SH-SY5Y (cell line): ENCODE results near the gene RAN.

ENCODE experiments used
- GATA2 ChIP-seq: IDR thresholded peaks from 2 replicates; pipeline ENCODE4 v1.6.1; 2011; ENCODE audit warnings: mild to moderate bottlenecking, low read depth, low read length
- GATA3 ChIP-seq: IDR thresholded peaks from 2 replicates; pipeline ENCODE4 v1.6.1; 2011; ENCODE audit warnings: low read depth, mild to moderate bottlenecking, low read length, moderate library complexity

The RAN gene

DNA sequence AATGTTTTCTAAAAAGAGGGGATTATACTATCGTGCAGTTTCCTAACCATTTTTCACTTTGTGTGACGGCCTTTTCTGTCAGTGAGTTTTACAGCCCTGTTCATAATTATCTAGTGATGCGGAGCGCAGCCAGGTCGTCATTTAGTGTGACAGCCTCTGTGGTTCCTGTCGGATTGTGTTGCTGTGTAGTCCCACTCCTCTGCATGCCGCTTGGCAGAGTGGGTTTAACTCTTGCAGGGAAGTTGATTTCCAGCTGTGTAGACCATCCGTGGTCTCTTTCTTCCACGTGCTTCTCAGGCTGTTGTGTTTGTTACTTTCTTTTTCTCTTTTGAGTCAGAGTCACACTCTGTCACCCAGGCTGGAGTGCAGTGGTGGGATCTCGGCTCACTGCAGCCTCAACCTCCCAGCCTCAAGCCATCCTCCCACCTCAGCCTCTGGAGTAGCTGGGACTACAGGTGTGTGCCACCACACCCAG, 8.6 kb downstream of the RAN start:
- TF ChIP-seq GATA2 (no peak), GATA3 (no peak)

DNA sequence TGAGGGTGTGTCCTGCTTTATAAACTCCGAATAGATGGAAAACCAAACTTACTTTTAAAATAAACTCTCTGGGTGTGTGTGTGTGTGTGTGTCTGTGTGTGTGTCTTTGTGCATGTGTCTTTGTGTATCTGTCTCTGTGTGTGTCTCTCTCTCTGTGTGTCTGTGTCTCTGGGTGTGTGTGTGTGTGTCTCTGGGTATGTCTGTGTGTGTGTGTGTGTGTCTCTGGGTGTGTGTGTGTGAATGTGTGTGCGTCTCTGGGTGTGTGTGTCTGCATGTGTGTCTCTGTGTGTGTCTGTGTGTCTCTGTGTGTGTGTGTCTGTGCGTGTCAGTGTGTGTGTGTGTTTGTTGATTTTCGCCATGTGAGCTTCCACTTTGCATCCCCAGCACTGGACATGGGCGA, 9.2 kb downstream of the RAN start:
- TF ChIP-seq GATA2 (no peak), GATA3 (no peak)

DNA sequence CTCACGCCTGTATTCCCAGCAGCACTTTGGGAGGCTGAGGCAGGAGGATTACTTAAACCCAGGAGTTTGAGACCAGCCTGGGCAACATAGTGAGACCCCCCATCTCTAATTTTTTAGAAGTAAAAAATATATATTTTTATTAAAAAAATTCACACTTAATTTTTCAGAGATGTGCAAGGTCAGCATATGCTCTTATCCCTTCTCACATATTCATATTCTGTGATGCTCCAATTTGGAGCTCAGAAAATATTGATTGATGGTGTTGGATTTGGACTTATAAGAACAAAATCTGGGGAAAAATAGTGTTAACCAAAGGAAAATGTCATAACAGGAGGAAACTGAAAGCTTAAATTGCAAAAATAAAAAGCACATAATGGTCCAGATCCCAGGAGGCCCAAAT, 9.7 kb downstream of the RAN start:
- no peak for TF ChIP-seq GATA3
- no peak for TF ChIP-seq GATA2

DNA sequence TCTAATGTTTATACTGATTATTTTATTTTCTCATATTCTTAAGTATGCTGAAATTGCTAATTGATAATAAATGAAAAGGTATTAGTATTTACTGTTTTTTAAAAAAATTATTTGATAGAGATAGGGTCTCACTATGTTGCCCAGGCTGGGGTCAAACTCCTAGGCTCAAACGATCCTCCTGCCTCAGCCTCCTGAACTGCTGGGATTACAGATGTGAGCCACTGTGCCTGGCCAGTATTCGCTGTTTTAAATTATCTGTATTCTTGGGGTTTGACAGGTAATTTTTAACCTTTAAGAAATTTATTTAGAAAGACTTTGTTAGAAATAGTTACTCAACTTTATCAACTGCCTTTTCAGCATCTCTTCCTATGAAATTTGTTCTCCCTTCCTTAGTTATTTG, 32.2 kb downstream of the RAN start:
- no peak for TF ChIP-seq GATA2
- no peak for TF ChIP-seq GATA3

DNA sequence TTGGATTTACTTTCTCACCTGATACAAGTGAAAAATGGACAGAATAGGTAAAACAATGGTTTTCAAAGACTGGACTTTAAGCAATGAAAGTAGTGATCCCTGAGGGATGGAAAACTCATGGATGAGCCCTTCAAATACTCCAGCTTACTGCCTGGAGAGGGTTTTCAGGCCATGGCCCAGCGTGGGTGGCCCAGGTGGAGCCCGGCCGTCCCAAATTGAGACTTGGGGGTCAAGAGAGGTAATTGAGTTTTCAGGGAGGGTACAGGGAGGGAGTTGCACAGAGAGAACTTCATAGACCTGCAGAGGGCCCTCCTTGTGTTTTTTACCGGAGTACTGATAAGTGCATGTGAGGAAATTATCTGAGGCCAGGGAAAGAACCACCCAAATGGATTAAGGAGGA, 37.2 kb downstream of the RAN start:
- no peak for TF ChIP-seq GATA3
- TF ChIP-seq GATA2: no peak

DNA sequence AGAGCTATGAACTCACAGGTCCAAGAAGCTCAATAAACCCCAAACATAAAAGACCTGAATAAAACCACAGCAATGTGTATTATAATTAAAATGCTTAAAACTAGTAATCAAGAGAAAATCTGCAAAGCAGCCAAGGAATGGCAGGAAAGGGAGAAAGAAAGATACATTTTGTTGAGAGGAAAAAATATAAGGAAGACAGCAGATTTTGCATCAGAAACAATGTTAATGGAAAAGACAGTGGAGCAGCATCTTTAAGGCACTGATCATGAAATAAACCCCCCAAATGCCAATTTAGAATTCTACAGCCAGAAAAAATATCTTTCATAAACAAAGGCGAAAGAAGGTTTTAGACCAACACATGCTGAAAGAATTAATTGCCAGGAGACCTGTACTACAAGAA, 39.3 kb downstream of the RAN start:
- TF ChIP-seq GATA3 (no peak), GATA2 (no peak)

DNA sequence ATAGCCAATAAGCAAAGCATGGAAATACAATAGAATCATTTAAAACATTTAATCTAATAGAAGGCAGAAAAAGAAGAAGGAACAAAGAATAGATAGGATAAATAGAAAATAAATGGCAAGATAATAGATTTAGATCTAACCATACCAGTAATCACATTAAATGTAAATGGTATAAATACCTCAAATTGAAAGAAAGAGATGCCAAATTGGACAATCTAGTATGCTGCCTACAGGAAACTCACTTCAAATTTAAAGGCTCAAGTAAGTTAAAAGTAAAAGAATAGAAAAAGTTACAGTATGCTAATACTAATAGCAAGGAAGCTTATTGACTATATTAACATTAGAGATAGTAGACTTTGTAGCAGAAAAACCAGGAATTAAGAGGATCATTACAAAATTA, 40.1 kb downstream of the RAN start:
- TF ChIP-seq GATA2: no peak
- TF ChIP-seq GATA3: no peak

DNA sequence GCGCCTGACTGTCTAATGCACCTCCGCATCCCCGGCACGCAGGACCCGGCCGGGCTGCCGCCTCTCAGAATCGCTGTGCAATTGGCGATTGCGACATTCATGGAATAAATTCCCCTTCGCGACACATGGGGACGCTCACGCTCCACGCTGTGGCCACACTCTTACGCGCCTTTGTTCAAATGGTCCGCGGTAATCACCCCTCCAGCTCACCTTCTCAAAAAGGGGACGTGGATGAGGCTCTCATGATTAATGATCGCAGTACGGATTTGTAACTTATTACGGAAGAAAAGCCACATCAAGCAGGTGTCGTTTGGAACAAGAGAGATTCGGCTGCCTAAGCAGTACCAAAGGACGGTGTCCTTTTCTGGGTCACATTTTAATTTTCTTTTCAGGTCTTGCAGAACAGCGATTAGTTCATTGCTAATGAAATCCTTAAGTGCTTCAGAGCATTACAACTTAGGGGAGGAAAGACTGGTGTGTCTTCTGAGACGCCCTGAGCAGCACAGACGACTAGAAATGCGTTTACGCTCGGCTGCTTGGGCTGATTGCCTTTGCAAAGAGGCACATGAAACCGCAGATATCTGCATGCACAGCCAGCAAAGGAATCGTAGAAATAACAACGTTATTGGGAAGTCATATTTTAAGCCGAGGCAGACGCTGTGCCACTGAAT, 44.5 kb downstream of the RAN start:
- TF ChIP-seq GATA3: no peak
- TF ChIP-seq GATA2: no peak

DNA sequence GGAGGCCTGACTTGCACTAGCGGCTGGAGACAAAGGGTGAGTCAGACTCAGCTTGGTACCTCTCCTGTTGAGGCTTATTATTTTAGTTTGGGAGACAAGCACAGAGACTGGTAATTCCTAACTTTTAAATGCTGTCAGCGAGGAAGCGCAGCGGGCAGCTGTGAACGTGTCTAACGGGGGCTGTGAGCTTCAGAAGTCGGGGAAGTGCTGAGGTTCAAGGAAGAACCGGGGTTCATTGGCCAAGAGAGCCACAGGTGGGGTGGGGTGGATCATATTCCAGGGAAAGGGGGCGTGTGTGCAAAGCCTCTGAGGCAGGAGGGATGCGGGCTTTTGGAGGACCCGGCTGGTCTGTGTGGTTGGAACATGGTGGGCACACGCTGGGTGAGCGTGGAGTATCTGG, 45.7 kb downstream of the RAN start:
- TF ChIP-seq GATA2 (no peak), GATA3 (no peak)

DNA sequence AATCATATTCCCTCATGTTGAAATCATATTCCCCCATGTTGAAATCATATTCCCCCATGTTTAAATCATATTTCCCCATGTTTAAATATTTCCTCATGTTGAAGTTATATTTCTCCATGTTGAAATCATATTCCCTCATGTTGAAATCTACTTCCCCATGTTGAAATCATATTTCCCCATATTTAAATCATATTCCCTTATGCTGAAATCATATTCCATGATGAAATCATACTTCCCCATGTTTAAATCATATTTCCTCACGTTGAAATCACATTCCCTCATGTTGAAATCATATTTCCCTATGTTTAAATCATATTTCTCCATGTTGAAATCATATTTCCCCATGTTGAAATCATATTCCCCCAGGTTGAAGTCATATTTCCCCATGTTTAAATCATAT, 47.2 kb downstream of the RAN start:
- no peak for TF ChIP-seq GATA2
- no peak for TF ChIP-seq GATA3

DNA sequence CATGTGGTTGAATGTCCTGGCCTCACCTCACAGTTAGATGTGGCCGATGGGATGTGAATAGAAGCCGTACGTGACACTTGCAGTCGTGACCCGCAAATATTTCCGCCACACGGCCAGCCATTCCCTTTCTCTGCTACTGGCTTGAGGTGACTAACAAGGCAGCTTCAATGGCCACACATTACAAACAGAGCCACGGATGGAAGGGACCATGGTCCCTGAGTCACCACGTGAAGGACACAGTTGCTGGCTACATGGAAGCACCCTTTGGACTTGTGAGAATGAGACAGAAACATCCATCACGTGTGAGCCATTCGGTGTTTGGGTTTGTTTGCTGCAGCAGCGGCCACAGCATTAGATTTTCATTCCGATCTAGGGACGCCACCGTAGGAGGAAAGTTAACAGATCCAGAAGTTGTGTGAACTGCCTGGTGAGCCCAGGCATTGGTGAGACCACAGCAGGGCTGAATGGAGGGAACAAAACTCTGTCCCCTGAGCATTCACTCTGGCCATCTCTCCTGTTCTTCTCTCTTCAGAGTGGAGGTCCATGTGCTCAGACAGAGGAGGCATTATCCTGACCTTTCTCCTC, 48.3 kb downstream of the RAN start:
- no peak for TF ChIP-seq GATA2
- no peak for TF ChIP-seq GATA3

DNA sequence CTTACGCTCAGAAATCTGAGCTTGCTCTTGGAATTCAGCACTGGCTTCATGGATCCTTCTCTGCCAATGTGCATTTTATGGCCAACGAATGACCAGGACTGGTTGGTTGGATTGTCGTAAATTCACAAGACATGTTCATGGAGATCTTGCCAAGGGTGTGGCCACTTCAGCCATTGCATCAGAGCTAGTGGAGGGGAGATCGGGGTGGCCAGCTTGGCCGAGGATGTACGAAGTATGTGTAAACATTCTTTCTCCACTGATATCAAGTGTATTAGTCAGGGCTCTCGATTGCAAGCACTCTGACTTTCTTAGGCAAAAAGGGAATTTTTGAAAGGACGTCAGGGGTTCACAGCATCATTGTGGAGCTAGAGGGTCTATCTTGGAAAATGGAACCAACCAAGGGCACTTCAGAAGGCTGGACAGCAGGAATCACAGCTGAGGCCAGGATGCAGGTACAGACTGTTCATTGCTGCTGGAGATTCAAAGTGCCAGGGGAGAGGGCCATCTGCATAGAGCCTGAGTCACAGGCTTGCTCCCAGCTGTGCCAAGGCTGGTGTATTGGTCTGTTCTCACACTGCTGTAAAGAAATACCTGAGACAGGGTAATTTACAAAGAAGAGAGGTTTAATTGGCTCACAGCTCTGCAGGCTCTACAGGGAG, 49.0 kb downstream of the RAN start:
- TF ChIP-seq GATA3 (no peak), GATA2 (no peak)

DNA sequence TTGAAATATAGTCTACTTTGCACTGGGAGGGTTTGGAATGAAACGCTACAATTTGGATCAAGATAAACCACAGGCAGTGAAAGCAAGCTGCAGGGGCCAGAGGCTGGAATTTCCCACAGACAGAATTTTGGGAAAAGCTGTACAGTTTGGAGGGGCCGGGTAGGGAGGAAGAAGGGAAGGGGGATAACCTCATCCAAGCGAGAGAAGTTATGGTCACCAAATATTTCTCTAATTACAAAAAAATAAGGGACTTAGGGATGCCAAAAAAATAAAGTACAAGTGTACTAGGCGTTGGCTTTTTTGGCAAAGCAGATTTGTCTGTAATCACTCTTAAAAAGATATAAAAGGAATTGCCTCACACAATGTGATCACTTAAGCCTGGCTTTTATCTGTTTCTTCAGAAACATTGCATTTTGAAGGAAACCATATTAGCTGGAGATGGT, 50.7 kb downstream of the RAN start:
- TF ChIP-seq GATA2 (no peak), GATA3 (no peak)

DNA sequence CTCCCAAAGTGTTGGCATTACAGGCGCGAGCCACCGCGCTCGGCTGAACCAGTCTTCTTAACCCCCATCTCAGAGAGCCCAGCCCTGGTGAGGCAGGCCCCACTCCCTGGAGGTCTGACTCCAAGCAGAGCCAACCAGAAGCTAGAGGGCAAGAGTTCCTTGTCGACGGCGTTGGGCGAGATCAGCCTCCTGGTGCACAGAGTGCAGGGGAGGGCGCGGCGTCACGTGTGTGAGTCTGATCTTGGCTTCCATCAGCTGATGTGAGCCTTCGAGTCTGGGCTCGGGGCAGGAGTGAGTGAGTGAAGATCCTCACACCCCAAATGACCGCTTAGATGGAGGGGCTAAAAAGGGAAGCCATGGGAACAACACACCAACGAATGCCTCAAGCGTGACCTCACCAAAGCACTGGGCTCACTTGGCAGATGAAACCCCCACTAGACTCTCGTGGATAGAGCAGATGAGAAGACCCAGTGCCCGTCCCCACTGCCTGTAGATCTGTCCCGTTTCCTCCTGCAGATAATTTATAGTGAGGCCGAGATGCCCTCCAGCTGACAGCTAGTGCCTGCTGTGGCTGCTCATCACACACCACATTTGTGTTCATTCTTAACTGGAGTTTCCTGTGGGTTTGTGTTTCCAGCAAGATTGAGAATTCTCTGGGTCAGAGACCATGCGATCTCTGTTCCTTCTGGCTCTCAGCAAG, 53.2 kb downstream of the RAN start:
- TF ChIP-seq GATA2 (no peak), GATA3 (no peak)

DNA sequence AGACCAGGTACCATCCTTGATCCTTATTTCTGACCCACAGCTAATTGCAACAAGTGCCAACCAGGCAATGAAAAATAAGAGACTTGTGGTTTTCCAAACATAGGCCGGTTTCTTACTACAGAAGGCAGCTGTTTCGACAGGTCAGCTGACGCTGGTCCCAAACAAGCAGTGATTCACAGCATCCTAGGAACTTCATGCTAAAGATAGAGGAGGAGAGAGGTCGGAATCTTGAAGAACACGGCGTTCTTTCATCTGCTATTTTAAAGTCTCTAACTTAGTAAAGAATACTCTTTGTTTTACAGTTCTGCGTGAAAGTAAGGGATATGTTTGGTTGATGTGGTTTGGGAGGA, 53.8 kb downstream of the RAN start:
- TF ChIP-seq GATA2 (no peak), GATA3 (no peak)
